ENCODE results near the gene CYB5A. TPM values are rescaled to one million over a fixed set of nuclear protein-coding genes. Genes with fewer than 3 reads are reported as not detected.
A peak's percentile ranks its signal among the peaks of the same experiment; 100 is the strongest.

The CYB5A gene
- total and polyA plus RNA-seq, 2 experiments from 2014 or later: 273 to 457 TPM

DNA sequence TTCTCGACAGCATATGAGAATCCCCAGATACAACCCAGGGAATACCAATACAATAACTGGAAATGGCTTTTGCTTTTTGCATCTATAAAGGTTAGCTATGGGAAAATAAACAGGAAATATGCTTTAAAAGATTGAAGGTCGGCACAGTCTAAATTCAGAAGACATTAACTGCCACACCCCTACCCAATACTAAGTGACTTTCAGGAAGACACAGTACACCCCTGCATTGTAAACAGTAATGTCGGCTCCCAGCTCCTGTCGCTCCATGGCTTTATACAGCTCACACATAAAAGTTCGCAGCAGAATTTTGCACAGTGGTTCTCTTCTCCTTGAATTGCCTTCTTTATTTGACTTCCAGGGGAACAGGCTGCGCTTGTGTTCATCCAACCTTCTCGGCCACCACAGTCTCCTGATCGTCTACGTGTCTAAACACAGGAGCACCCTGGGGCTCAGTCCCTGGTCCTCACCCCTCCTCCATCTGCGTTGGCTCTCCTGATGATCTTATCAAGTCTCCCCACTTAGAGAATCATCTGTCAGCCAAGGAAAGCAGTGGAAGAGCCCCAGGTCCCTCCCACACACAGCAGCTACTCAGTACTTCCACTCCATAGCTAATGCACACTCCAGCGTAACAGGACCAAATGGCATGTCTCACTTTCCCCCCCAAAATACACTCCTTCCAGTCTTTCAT, 22.7 kb downstream of the CYB5A start:
- Histone ChIP-seq H2AFZ (no peak overlapping the region), H3K9me2 (replicated peaks; ENCODE audit: insufficient read depth) (no peaks in the 10 kb centered on the region), H3K9me3 (ENCODE audit: low read depth) (no peaks in the 10 kb centered on the region), H3K36me3 (replicated peaks; ENCODE audit: insufficient read depth, low read depth) (no peaks in the 10 kb centered on the region), H3K4me3 (no peak overlapping the region), H3K4me2 (no peak overlapping the region), H3K79me2 (peaks cover 88% of the 10 kb centered on the region), H3K27ac (no peak overlapping the region), H4K20me1 (ENCODE audit: insufficient read depth, poor library complexity, severe bottlenecking) (no peaks in the 10 kb centered on the region), H3K27me3 (no peaks in the 10 kb centered on the region), H3K4me1 (ENCODE audit: insufficient read depth) (peaks cover 5% of the 10 kb centered on the region)
- DNase-seq (ENCODE audit: low spot score): no peak
- TF ChIP-seq EZH2phosphoT487 (IDR thresholded peaks at IDR 0.05; ENCODE audit: low read depth, severe bottlenecking, unreplicated experiment): no peak
- no peak for TF ChIP-seq EZH2 (IDR thresholded peaks at IDR 0.05; ENCODE audit: borderline replicate concordance)
- TF ChIP-seq, protein P1, sequence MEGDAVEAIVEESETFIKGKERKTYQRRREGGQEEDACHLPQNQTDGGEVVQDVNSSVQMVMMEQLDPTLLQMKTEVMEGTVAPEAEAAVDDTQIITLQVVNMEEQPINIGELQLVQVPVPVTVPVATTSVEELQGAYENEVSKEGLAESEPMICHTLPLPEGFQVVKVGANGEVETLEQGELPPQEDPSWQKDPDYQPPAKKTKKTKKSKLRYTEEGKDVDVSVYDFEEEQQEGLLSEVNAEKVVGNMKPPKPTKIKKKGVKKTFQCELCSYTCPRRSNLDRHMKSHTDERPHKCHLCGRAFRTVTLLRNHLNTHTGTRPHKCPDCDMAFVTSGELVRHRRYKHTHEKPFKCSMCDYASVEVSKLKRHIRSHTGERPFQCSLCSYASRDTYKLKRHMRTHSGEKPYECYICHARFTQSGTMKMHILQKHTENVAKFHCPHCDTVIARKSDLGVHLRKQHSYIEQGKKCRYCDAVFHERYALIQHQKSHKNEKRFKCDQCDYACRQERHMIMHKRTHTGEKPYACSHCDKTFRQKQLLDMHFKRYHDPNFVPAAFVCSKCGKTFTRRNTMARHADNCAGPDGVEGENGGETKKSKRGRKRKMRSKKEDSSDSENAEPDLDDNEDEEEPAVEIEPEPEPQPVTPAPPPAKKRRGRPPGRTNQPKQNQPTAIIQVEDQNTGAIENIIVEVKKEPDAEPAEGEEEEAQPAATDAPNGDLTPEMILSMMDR (IDR thresholded peaks at IDR 0.05; ENCODE audit: poor library complexity): no peak
- WGBS (ENCODE audit: low lambda C conversion rate, missing lambda C conversion rate): 71% methylated on average over 11 of the region's 11 CpGs

DNA sequence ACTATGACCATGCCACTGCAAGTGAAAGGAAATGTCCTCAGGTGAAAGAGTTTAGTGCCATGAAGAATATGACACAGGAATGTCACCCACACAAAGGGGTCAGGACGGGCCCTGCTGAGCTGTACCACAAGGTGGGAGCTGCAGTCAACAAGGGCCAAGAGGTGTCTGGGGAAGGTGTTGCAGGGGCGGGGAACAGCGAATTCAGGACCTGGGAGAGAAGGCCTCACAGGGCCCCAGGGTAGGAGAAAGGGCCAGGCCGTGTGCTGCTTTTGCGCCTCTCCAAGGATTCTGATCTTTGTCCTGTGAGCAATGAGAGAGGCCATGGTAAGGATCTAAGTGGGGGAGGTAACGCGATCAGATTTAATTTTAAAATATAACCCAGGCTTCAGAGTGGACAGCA, 23.6 kb downstream of the CYB5A start:
- no peaks in the 10 kb centered on the region for H3K27me3 ChIP-seq
- no peaks in the 10 kb centered on the region for H3K36me3 ChIP-seq (replicated peaks; ENCODE audit: insufficient read depth, low read depth)
- TF ChIP-seq, protein P1 (IDR thresholded peaks at IDR 0.05; ENCODE audit: poor library complexity): no peak
- TF ChIP-seq EZH2phosphoT487 (IDR thresholded peaks at IDR 0.05; ENCODE audit: low read depth, severe bottlenecking, unreplicated experiment) (no peak), EZH2 (IDR thresholded peaks at IDR 0.05; ENCODE audit: borderline replicate concordance) (no peak)
- H3K4me2 ChIP-seq: no peak overlapping the region
- H3K9me3 ChIP-seq (ENCODE audit: low read depth): no peaks in the 10 kb centered on the region
- WGBS (ENCODE audit: low lambda C conversion rate, missing lambda C conversion rate): 94% methylated on average over 7 of the region's 7 CpGs
- DNase-seq (ENCODE audit: low spot score): no peak
- no peaks in the 10 kb centered on the region for H4K20me1 ChIP-seq (ENCODE audit: insufficient read depth, poor library complexity, severe bottlenecking)
- peaks cover 82% of the 10 kb centered on the region for H3K79me2 ChIP-seq
- H3K9me2 ChIP-seq (replicated peaks; ENCODE audit: insufficient read depth): no peaks in the 10 kb centered on the region
- H3K4me3 ChIP-seq: no peak overlapping the region
- H3K27ac ChIP-seq: no peak overlapping the region
- no peak overlapping the region for H2AFZ ChIP-seq
- peaks cover 5% of the 10 kb centered on the region for H3K4me1 ChIP-seq (ENCODE audit: insufficient read depth)

DNA sequence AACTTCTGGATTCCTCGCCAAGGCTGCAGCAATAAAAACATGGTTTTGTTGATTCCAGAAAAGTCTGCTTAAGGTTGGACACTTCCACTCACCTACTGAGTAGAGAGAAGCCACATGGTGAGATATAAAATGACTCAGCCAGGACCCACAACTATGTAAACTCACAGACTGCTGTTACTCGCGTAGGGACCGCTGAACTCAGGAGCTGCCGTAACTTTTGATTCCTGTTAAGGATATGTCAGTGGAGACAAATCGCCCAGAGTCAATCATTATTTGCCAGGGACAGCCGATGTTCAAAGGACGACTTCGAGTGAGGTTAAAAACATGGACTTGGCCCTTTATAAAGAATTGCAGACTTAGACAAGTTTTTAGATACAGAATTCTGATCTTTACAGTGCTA, 25.6 kb downstream of the CYB5A start:
- TF ChIP-seq EZH2 (IDR thresholded peaks at IDR 0.05; ENCODE audit: borderline replicate concordance) (no peak), EZH2phosphoT487 (IDR thresholded peaks at IDR 0.05; ENCODE audit: low read depth, severe bottlenecking, unreplicated experiment) (no peak)
- TF ChIP-seq, protein P1 (IDR thresholded peaks at IDR 0.05; ENCODE audit: poor library complexity): no peak
- peak overlapping the region; percentile 1 for H3K27ac ChIP-seq
- H3K79me2 ChIP-seq: peaks cover 68% of the 10 kb centered on the region
- H2AFZ ChIP-seq: no peak overlapping the region
- H3K9me3 ChIP-seq (ENCODE audit: low read depth): no peaks in the 10 kb centered on the region
- H3K4me2 ChIP-seq: no peak overlapping the region
- no peak overlapping the region for H3K4me3 ChIP-seq
- H3K4me1 ChIP-seq (ENCODE audit: insufficient read depth): peaks cover 5% of the 10 kb centered on the region
- no peaks in the 10 kb centered on the region for H3K27me3 ChIP-seq
- H4K20me1 ChIP-seq (ENCODE audit: insufficient read depth, poor library complexity, severe bottlenecking): no peaks in the 10 kb centered on the region
- whole genome bisulfite sequencing (ENCODE audit: low lambda C conversion rate, missing lambda C conversion rate): 60% methylated on average over 9 of the region's 9 CpGs
- no peaks in the 10 kb centered on the region for H3K9me2 ChIP-seq (replicated peaks; ENCODE audit: insufficient read depth)
- H3K36me3 ChIP-seq (replicated peaks; ENCODE audit: insufficient read depth, low read depth): no peaks in the 10 kb centered on the region
- no peak for DNase-seq (ENCODE audit: low spot score)

Data from hepatocyte (in vitro differentiated cells).